Testis (tissue), 3 donors: ENCODE measurements around the gene EML2. TPM values are rescaled to one million over a fixed set of nuclear protein-coding genes. Genes with fewer than 3 reads are reported as not detected.

Experiments
- DNase-seq: peaks from one replicate; pipeline ENCODE4 v3.0.0-alpha.2; 2019
- H3K27ac ChIP-seq, 2 donors: fragments of 200-600 bp; sonication (generic); one replicate each; pipeline ENCODE4 v1.5.1; 2019
- H3K27me3 ChIP-seq: fragments of 200-600 bp; sonication (generic); one replicate; pipeline ENCODE4 v1.5.1; 2019
- H3K36me3 ChIP-seq: fragments of 200-600 bp; sonication (generic); one replicate; pipeline ENCODE4 v1.5.1; 2017; ENCODE audit warnings: low read depth; ENCODE audit errors: missing control alignments
- H3K4me1 ChIP-seq: fragments of 200-600 bp; sonication (generic); one replicate; pipeline ENCODE4 v1.5.1; 2019
- H3K4me3 ChIP-seq, 2 donors: fragments of 200-600 bp; sonication (generic); one replicate each; pipeline ENCODE4 v1.5.1; 2017 to 2019
- H3K9me3 ChIP-seq: fragments of 200-600 bp; sonication (generic); one replicate; pipeline ENCODE4 v1.5.1; 2017
- POLR2A ChIP-seq: fragments of 450-650 bp; IDR thresholded peaks from one replicate; pipeline ENCODE4 v1.6.1; 2017; ENCODE audit warnings: antibody characterized with exemption, mild to moderate bottlenecking, moderate library complexity
- WGBS, 2 donors: methylation state at CpG; one replicate each; pipeline ENCODE4 v1.1.5; 2018; 5-methylcytosine and 5-hydroxymethylcytosine counted together
- intact Hi-C: fragments of 100-400 bp; cut with DNase I; formaldehyde crosslinking; loops from one replicate; pipeline ENCODE4 v1.15.1; 2023; ENCODE audit warnings: low total_unique reads
- polyA plus RNA-seq: library from polyadenylated mRNA; stranded (reverse); fragments of 350-450 nt; fragmentation: Illumina TruSeq; extraction: RNeasy Lipid Tissue Mini Kit (QIAGEN cat#74804); gene quantifications from one replicate; pipeline ENCODE4 v1.2.3, GENCODE V29; 2014; ENCODE audit warnings: low read depth, low replicate concordance; ENCODE audit not compliant: insufficient read depth
- total RNA-seq, 2 donors: library from RNA; depleted of rRNA; stranded (reverse); fragments of >200 nt; gene quantifications; one replicate each; pipeline ENCODE4 v1.2.3, GENCODE V29; 2016
- TF ChIP-seq, protein P1 (sequence below), 3 experiments: fragments of 450-650 bp in 2 of 3; fragments of 200-600 bp in 1 of 3; sonication (generic) in 1 of 3; IDR thresholded peaks; one replicate each; pipeline ENCODE4 v1.5.1; 2016 to 2019; ENCODE audit warnings: antibody characterized with exemption in 3 of 3, mild to moderate bottlenecking in 2 of 3, moderate library complexity in 1 of 3

The EML2 gene
- total and polyA plus RNA-seq, 3 donors from 2014 or later, result 28.5 to 48.4 (median 36.3) TPM

DNA sequence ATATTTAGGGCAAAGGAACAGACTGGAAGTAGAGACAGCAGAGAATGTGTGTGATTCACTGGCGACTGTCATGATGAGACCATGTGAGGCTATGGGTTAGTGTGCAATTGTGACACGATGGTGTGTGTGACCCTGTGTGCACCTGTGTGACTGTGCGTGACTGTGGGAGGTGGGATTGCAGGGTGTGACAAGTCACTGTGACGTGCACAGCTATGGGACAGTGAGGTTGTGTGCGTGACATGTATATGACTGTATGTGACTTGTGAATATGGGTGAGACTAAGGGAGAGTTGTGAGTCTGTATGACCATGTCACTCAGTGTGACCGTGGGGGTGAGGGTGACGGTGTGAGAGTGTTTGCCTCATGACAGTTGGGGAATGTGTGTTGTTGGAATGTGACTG lies 25.4 kb upstream of the EML2 start:
- peaks cover 4% of the 10 kb centered on the region for H3K4me1 ChIP-seq
- TF ChIP-seq, protein P1, sequence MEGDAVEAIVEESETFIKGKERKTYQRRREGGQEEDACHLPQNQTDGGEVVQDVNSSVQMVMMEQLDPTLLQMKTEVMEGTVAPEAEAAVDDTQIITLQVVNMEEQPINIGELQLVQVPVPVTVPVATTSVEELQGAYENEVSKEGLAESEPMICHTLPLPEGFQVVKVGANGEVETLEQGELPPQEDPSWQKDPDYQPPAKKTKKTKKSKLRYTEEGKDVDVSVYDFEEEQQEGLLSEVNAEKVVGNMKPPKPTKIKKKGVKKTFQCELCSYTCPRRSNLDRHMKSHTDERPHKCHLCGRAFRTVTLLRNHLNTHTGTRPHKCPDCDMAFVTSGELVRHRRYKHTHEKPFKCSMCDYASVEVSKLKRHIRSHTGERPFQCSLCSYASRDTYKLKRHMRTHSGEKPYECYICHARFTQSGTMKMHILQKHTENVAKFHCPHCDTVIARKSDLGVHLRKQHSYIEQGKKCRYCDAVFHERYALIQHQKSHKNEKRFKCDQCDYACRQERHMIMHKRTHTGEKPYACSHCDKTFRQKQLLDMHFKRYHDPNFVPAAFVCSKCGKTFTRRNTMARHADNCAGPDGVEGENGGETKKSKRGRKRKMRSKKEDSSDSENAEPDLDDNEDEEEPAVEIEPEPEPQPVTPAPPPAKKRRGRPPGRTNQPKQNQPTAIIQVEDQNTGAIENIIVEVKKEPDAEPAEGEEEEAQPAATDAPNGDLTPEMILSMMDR (IDR thresholded peaks at IDR 0.05), result no peak
- no peak for TF ChIP-seq POLR2A
- no peak overlapping the region for H3K4me3 ChIP-seq
- H3K9me3 ChIP-seq, result no peaks in the 10 kb centered on the region
- intact Hi-C loops, result no loop called here
- DNase-seq, result no peak
- WGBS, 2 donors, result 78 to 82% methylated on average over 7 of the region's 7 CpGs
- no peaks in the 10 kb centered on the region for H3K36me3 ChIP-seq
- no peaks in the 10 kb centered on the region for H3K27me3 ChIP-seq
- H3K27ac ChIP-seq, result no peak overlapping the region

DNA sequence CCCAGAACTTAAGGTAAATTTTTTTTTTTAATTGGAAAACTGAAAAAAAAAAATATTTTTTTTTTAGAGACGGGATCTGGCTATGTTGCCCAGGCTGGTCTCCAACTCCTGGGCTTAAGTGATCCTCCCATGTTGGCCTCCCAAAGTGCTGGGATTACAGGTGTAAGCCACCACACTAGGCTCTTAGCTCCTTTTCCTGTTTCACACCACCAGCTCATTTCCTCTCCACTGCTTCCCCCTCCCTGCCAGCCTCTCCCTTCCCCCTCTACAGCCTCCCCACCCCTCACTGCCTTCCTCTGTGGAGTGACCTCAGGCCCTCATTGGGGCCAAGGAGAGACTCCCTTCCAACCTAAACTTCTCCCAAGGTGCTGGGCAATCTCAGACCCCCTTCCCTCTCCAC lies 24.6 kb upstream of the EML2 start:
- no peak overlapping the region for H3K4me3 ChIP-seq
- peaks cover 4% of the 10 kb centered on the region for H3K4me1 ChIP-seq
- TF ChIP-seq, protein P1 (IDR thresholded peaks at IDR 0.05), result no peak
- TF ChIP-seq POLR2A, result no peak
- H3K27ac ChIP-seq, result no peak overlapping the region
- intact Hi-C loops, result no loop called here
- no peaks in the 10 kb centered on the region for H3K9me3 ChIP-seq
- WGBS, 2 donors, result 80 to 92% methylated on average over 1 of the region's 1 CpG
- H3K27me3 ChIP-seq, result no peaks in the 10 kb centered on the region
- no peaks in the 10 kb centered on the region for H3K36me3 ChIP-seq
- DNase-seq, result no peak

DNA sequence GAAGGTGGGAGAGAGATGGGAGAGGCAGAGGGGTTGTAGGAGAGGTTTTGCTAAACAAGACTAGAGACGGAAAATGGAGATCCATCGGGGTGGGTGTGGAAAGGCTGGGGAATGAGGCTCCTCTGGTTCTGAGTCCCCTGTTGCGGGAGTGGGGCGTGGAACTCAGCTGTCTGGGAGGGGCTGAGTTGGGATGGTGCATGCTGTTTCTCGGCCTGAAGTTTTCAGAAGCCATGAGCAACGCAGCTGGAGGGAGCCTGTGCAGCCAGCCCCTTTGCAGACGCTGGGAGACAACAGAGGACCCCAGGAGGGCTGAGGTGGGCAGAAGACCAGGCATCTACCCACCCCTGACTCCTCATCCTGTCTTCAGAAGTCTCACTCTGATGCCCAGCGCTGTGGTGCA lies 21.4 kb upstream of the EML2 start:
- intact Hi-C loops, result no loop called here
- no peak for DNase-seq
- H3K4me3 ChIP-seq, result no peak overlapping the region
- WGBS, 2 donors, result 45 to 48% methylated on average over 8 of the region's 8 CpGs
- H3K27me3 ChIP-seq, result no peaks in the 10 kb centered on the region
- no peaks in the 10 kb centered on the region for H3K36me3 ChIP-seq
- H3K4me1 ChIP-seq, result no peaks in the 10 kb centered on the region
- TF ChIP-seq, protein P1 (IDR thresholded peaks at IDR 0.05), result no peak
- no peak for TF ChIP-seq POLR2A
- H3K27ac ChIP-seq, result no peak overlapping the region
- no peaks in the 10 kb centered on the region for H3K9me3 ChIP-seq

DNA sequence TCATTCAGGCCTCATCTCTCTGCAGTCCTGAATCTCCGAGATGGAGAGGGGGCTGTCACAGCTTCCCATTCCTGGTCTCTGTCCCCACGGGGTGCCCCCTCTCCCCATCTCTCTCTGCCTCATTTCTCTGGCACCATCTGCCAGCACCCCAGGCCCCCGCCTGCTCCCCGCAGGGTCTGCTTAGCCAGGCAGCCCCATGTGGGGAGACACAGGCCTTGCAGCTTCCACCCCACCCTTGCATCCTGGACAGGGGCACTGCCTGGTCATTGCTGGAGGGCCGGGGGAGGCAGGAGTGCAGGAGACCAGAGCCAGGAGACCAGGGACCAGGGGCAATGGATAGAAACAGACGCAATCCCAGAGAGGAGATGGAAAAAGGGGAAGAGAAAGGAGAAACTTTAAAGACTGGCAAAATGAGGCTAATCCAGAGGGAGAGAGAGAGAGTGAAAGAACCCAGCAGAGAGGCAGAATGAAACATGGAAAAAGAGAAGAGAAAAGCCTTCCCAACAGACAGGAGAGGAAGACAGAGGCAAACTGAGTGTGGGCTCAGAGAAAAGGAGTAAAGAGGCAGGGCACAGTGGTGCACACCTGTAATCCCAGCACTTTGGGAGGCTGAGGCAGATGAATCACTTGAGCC lies 20.0 kb upstream of the EML2 start:
- Histone ChIP-seq H3K9me3 (no peaks in the 10 kb centered on the region), H3K27me3 (no peaks in the 10 kb centered on the region), H3K27ac (no peak overlapping the region), H3K4me1 (no peaks in the 10 kb centered on the region), H3K36me3 (no peaks in the 10 kb centered on the region), H3K4me3 (no peak overlapping the region)
- intact Hi-C loops, result no loop called here
- WGBS, 2 donors, result 77 to 78% methylated on average over 6 of the region's 6 CpGs
- no peak for DNase-seq
- TF ChIP-seq POLR2A, result no peak
- TF ChIP-seq, protein P1 (IDR thresholded peaks at IDR 0.05), result no peak

DNA sequence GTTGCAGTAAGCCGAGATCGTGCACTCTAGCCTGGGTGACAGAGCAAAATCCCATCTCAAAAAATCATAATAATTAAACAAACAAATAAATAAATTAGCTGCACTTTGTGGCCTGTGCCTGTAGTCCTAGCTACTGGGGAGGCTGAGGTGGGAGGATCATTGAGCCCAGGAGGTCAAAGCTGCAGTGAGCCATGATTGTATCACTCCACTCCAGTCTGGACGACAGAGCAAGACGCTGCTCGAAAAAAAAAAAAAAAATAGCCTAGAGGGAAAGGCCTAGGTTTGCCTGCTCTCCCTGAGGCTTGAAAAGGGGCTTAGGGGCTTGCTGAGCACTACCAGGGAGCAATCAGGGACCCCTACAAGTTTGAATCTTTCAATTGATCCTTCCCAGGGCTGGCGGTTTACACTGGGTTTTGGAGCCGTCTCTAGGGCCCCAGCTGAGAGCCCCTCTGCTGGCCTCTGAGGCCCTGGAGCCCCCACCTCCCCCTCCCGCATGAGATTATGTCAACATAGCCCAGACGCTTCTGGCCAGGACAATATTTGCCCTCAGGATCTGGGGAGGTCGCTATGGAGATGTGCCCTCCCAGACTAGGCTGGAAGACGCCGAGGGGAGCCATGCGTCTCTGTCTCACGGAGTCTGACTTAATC lies 18.4 kb upstream of the EML2 start:
- Histone ChIP-seq H3K4me1 (no peaks in the 10 kb centered on the region), H3K27ac (no peak overlapping the region), H3K9me3 (no peaks in the 10 kb centered on the region), H3K36me3 (no peaks in the 10 kb centered on the region), H3K4me3 (no peak overlapping the region), H3K27me3 (no peaks in the 10 kb centered on the region)
- no peak for DNase-seq
- WGBS, 2 donors, result 52 to 58% methylated on average over 13 to 14 of the region's 14 CpGs
- intact Hi-C loops, result no loop called here
- no peak for TF ChIP-seq POLR2A
- TF ChIP-seq, protein P1 (IDR thresholded peaks at IDR 0.05), result no peak
